GM19099 (cell line): Measurements from ENCODE around the gene MAP3K13.

Experiments used
- POLR2A ChIP-seq: IDR thresholded peaks from 3 replicates; pipeline ENCODE4 v1.6.1; 2011; ENCODE audit warnings: low read depth; ENCODE audit not compliant: insufficient read length; ENCODE audit errors: extremely low read depth

Gene MAP3K13

DNA sequence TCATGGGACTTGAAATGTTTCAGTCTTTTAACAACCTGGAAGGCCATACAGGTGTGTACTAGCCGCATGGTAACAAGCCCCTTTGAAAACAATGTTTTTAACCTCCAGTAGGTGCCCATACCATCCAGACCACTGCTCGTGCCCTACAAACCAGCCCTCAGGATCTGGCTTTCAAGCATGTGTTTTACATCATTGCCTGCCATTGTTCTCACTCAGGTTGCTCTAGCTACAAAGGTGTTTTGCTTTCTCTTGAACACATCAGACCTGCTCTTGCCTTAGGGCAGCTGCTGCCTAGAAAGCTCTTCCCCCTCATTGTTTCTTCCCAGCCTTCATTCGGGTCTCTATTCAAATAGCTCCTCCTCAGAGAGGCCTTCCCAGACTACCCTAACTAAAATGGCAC is 32.3 kb upstream of the MAP3K13 start:
- no peak for TF ChIP-seq POLR2A

DNA sequence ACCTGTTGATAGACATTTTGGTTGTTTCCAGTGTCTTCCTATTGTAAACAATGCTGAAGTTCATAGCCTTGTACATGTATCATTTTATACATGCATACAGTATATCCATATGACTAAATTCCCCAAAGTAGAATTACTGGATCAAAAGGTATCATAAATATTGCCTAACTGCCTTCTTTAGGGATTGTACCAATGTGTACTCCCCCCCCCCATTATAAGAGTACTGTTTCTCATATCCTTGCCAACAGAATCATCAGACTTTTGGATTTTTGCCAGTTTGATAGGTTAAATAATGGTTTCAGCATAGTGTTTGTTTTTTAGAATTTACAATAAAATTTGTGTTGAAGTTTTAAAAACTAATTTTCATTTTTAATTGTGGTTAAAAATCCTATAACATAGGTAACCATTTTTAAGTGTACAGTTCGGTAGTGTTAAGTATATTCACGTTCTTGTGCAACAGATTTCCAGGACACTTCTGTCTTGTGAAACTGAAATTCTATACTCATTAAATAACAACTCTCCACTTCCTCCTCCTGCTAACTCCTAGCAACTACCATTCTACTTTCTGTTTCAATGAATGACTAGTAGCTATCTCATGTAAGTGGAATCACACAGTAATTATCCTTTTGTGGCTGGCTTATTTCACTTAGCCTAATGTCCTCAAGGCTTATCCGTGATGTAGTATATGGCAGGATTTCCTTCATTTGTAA is 30.8 kb upstream of the MAP3K13 start:
- no peak for TF ChIP-seq POLR2A

DNA sequence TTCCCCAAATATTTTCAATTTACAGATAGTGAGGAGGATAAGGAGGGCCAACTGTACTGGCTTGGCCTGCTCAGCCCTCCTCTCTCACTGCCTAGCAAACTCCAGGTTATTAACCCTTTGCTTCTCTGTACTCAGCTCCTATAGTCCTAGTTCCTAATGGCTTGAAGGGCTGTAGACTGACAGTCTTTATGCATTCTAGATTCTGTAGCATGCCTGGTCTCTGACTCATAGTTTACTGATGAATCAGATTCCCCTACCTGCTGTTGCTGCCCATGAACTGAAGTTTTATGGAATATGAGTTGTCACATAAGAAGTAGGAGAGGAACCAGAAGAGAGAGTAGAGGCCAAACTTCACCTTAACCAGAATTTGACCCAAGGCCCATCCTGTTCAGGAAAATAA is 27.1 kb upstream of the MAP3K13 start:
- TF ChIP-seq POLR2A = no peak

DNA sequence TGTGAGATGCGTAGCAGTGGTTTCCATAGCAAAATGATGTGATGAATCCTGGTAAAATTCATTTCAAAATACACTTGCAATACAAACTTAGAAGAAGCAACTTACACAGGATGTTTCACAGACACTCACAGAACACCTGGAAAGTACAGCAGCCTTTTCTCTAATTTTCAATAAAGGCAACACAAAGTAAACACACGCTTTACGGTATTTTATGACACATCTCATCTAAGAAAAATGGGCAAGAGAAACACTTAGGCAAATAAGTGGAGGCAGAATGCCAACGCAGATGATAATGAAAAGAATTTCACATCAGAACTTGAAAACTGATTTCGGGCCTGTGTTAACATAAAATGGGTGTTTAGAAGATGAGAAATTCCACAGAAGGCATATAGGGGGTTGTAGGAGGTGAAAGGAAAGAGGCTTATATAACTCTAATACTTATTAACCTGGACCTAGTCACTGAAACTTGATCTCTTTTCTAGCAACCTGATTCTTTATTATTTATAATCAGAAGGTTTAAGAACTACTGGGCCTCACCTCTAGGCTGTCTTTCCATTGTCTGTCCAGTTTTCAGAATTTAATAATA is 25.6 kb upstream of the MAP3K13 start:
- no peak for TF ChIP-seq POLR2A

DNA sequence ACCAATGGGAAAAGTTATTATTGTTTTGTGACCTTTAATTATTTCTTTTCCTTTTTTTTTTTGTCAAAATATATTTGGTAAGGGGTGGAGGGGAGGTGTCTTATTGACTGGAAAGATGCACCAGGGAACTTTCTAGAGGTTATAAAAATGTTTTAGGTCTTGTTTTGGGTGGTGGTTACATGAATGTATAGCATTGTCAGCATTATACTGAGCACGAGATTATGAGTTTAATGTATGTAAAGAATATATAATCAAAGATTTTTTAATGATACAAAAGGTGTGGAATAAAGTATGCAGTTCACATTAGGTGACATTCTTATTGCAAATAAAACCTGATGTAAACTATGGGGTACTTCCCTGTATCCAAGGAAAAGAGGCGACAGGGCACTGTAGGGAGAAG is 23.0 kb upstream of the MAP3K13 start:
- no peak for TF ChIP-seq POLR2A

DNA sequence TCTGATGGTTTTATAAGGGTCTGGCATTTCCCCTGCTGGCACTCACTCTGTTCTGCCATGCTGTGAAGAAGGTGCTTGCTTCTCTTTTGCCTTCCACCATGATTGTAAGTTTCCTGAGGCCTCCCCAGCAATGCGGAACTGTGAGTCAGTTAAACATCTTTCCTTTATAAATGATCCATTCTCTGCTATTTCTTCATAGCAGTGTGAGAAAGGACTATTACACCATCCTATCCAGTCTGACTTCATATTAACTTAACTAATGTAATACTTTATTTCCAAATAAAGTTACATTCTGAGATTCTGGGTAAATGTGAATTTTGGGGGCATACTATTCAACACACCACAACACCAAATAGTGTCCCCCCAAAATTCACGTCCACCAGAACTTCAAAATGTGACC is 22.2 kb upstream of the MAP3K13 start:
- TF ChIP-seq POLR2A = no peak

DNA sequence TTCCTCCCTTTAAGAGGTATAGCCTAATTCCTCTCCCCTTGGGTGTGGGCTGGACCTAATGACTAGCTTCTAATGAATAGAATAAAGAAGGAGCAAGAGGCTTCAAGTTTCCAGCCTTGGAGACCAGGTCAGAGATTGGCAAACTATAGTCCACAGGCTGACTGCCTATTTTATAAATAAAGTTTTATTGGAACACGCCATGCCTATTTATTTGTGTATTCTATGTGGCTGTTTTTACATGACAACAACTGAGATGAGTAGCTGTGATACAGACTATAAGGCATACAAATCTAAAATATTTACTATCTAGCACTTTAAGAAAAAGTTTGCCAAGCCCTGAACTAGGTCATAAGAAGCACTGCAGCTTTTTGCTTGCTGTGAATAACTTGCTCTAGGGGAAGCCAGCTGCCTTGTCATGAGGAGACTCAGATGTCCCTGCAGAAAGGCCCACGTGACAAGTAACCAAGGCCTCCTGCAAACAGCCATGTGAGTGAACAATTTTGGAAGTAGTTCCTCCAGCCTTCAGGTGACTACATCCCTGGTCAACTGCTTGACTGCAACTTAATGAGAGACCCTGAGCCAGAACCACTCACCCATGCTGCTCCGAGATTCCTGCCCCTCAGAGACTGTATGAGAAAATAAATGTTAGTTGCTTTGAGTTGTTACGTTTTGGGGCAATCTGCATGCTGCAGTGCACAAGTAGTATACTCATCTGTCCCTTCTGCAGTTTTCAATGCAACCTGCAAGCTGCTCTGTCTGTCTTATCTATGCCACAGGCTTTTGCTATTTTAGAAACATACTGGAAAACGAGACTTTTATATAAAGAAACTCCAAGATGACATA is 21.1 kb upstream of the MAP3K13 start:
- TF ChIP-seq POLR2A = no peak

DNA sequence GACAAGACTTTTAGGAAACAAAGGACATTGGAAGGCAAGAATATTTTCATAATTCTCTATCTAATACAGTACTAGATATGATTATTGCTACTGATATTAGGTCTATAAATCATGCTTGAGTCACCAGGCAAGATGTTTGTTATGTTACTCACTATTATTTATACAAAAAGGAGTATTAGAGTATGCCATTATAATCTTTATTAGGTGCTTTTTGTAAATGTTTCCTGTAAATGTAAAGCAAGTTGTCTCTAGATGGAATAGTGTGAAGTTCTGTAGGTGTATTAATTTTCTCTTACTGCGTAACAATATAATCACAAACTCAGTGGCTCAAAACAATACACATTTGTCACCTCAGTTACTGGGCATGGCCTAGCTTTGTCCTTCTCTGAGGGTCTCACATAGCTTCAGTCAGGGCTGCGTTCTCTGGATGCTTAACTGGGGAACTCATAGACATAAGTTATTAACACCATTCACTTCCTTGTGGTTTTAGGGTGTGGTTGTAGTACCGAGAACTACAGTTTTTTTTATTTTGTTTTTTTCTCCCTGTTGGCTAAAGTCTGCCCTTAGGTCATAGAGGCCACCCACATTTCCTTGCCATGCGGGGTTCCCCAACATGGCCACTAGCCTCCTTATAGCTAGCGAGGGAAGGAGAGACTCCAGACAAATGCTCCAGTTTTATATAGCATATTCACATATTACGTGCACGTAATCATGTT is 20.3 kb upstream of the MAP3K13 start:
- TF ChIP-seq POLR2A = no peak

DNA sequence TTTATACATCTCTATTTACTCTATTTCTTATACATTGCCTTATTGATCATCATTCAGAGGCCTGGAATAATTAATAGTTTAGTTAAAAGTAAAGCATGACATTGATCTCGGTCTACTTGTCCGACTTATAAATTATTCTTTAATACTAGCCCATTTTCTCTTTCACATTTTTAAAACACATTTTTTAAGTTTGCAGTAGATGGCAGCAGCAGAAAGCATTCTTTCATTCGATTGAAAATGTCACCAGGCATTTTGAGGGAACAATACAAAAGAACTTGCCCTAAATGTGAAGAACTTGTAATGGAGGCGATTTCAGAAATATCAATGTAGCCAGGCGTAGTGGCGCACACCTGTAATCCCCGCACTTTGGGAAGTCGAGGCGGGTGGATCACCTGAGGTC is 15.5 kb upstream of the MAP3K13 start:
- no peak for TF ChIP-seq POLR2A

DNA sequence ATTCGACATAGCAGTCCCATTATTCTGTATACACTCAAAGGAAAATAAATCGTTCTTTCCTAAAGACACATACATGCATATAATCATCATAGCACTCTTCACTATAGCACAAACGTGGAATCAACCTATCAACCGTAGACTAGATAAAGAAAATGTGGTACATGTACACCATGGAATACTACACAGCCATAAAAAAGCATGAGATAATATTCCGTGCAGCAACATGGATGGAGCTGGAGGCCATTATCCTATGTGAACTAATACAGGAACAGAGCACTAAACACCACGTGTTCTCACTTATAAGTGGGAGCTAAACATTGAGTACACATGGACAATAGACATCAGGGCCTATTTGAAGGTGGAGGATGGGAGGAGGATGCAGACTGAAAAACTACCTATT is 12.1 kb upstream of the MAP3K13 start:
- TF ChIP-seq POLR2A = no peak

DNA sequence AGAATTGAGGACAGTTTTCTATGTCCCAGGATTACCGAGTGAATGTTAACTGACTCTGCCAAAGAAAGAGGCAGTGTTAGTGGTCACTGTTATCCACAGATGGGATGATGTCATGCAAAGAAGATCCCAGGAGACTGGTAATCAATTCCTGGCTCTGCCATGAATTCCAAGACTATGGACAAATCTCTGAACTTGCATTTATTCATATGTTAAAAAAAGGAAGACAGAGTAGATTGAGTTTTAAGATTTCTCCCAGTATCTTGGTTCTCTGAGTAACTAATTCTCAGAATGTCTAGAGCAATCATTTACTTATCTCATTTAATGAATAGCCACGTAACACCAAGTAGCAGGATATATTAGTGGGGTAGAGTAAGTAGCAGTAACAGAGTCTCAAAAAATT is 11.5 kb upstream of the MAP3K13 start:
- no peak for TF ChIP-seq POLR2A

DNA sequence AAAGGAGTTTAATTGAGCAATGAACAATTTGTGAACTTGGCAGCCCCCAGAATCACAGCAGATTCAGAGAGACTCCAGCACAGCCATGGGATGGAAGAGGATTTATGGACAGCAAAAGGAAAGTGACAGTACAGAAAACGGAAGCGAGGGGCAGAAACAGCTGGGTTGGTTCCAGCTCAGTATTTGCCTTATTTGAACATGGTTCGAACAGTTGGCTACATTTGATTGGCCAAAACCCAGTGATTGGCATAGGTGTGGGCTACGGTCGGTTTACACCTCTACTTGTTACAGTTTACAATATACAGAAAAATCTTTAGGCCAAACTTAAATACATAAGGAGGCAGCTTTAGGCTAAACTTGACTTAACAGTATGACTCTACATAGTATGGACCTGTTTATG is 9.7 kb upstream of the MAP3K13 start:
- TF ChIP-seq POLR2A = no peak

DNA sequence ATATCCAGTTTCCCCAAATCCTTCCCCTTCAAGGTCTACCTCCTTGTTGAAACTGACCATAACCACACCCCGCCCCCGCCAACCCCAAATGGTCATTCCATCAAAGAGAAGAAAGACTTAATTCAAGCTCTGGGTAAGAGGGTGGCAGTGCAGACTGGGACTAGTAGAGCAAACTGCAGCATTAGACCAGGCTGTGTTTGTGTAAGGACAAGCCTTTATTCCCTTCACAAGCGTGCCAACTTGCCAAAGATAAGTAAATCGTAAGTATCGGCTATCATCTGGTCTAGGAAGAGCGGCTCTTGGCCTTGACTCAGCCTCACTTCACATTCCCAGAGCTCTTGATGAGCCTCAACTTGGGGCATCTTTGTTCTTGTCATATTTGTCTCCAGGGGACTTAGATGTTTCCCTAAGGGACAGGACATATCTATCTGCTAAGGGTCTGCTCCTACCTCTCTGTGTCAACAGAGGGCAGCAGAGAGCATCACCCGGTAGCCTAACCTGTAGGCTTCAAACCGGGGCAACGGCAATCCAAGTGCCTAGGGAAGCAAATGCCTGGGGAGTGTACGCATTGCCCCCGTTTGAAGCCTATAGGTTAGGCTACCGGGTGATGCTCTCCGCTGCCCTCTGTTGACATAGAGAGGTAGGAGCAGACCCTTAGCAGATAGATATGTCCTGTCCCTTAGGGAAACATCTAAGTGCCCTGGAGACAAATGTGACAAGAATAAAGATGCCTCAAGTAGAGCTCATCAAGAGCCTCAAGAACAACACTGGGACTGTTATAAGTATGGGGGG is 8.9 kb upstream of the MAP3K13 start:
- TF ChIP-seq POLR2A = no peak

DNA sequence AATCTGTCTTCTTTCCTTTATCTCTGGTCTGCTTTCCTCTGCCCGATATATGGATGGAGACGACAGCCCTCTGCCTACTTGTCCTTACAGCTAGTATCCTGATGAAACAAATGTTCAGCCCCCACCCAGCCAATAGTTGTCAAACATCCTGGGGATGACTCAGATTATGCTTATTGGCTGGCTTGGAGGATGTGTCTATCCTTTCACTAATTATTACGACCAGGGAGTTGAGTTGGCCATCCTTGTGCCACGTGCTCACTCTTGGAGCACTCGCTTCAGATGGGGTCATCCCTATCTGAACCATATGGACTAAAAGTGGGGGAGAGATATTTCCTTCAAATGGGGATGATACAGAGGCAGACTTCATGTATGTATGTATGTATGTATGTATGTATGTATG is 6.4 kb upstream of the MAP3K13 start:
- no peak for TF ChIP-seq POLR2A

DNA sequence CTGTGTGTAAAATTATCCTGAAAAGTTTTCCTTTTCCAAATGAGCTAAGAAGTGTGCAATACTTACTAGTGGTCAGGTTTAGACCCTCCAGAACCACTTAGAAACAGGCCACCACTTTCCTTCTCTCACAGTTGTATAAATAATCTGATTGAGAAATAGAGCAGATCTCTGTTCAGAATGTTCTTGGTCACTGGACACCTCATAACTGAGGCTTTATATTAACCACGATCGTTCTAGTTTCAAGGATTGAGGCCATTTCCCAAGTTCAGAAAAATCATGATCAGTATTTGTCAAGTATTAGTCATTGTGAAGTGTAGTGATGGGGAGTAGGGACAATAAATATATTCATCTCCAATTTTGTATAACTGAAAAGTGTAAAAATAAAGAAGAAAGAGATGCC is 1.0 kb upstream of the MAP3K13 start:
- TF ChIP-seq POLR2A = no peak
